CD4-positive, alpha-beta T cell treated with Interferon gamma for 1 hour (primary cell): Measurements from ENCODE around the gene HINFP.
"Not testable (repeated sequence)": the region's sequence is repeated elsewhere in the genome, so short reads cannot be mapped to it uniquely, and the experiment has no call there.

ENCODE experiments used
- DNase-seq: peaks from one replicate; pipeline ENCODE4 v3.0.0-alpha.2; 2020

Gene HINFP

DNA sequence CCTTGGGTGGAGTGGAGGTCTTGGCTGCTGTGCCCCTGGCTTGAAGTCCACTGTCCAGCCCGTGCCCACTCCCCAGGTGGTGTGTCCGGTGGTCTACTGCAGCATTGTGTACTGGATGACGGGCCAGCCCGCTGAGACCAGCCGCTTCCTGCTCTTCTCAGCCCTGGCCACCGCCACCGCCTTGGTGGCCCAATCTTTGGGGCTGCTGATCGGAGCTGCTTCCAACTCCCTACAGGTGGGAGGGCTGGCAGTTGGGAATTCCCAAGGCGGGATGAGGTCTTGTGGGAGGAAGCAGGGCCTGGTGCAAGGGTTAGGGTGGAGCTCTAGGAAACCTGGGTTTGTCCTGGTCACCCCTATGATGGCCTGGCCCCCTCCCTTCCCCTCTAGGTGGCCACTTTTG is 38.8 kb downstream of the HINFP start:
- DNase-seq = no peak

DNA sequence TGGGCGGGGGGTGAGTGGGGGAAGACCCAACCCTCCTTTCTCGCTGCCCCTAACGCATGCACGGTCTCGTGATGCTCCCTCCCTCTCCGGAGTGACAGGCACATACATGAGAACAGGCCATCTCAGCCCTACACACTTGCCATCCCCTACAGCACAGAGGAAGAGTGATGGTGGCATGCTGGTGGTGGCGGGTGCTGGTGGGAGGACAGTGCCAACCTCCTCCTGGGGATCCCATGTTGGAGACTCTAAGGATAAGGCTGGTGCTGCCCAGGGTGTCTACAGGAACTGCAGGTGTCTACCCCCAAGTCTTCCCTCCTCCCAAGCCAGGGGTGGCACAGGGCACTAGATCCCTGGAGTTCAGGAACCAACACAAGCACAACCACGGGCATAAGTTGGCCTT is 40.5 kb downstream of the HINFP start:
- no peak for DNase-seq

DNA sequence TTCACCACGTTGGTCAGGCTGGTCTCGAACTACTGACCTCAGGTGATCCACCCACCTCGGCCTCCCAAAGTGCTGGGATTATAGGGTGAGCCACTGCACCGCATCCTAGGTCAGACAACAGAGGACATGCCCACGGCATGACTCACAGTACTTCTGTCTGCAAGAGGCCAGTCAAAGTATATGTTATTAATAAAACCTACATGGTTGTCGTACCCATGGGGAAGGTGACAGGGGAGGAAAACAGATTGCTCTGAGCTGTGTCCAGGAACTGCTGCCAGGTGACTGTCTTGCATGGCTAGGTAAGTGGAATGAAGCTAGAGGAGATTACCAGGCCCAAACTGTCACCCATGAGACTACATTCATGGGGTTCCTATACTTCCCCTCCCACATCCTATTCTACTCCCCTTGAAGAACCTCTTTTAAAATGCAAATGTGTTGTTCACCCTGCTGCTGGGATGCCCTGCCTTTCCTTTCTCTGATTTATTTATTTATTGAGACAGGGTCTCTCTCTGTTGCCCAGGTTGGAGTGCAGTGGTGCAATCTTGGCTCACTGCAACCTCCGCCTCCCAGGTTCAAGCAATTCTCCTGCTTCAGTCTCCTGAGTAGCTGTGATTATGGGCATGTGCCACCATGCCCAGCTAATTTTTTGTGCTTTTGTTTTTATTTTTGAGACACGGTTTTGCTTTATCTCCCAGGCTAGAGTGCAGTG is 45.1 kb downstream of the HINFP start:
- DNase-seq = no peak

DNA sequence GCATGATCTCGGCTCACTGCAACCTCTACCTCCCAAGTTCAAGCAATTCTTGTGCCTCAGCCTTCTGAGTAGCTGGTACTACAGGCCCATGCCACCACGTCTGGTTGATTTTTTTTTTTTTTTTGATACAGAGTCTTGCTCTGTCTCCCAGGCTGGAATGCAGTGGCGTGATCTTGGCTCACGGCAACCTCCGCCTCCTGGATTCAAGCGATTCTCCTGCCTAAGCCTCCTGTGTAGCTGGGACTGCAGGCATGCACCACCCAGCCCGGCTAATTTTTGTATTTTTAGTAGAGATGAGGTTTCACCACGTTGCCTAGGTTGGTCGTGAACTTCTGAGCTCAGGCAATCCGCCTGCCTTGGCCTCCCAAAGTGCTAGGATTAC is 45.7 kb downstream of the HINFP start:
- DNase-seq = not testable (repeated sequence)

DNA sequence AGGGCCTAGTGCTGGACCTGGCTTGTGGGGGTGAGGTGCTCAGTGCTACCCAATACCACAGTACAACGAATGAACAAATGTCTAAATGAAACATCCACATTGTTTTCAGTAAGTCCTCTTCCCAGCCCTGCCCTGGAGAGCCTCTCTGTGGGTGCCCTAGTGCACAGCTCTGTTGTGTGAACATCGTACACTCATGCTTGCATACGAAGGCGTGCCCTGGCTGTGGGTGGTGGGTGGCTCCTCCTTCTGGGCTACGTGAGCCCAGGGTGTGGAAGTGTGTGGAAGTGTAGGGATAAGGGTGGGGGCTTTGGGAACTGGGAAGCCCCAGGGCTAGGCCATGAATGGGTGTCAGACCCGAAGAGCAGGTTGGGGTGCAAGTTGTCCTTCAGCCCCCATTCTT is 46.6 kb downstream of the HINFP start:
- no peak for DNase-seq

DNA sequence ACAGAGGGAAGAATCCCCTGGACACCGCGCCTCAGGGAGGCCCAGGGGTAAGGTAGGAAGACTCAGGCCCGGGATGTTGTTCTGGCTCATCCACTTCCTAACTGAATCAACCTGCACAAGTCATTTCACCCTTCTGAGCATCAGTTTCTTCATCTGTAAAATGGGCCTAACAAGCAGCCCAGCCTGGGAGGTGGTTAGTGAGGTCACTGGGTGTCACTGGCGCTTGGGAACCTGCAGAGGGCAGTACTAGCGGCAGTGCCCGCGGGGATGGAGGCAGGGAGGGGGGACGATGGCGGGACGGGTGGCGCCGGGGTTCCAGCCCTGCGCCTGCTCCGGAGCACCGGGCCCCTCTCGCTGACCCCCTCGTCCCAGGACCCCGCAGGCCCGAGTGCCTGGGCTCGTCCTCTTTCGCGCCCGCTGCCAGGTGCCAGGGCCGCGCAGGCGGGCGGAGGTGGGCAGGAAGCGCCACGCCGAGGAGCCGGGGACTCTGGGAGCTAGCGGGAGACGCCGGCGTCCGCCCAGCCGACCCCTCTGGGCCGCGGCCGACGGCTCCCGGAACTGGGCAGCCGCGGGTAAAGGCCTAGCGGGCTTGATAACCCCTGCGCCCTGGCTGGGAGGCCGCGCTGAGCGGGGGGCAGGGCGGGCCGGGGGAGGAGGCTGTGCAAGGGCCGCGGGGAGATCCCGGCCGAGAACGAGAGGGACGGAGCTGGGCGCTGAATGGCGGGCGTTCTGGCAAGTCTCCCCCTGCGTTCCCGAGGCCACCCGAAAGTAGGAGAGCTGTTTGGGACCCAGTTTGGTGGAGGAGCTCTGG is 47.3 kb downstream of the HINFP start, which contains the start of gene NLRX1:
Gene NLRX1 (plus strand): TSS at position 255 of the 811 bp plus-strand sequence. CDS start 2,679 bp downstream, outside the sequence.
- DNase-seq = peak; percentile 84

DNA sequence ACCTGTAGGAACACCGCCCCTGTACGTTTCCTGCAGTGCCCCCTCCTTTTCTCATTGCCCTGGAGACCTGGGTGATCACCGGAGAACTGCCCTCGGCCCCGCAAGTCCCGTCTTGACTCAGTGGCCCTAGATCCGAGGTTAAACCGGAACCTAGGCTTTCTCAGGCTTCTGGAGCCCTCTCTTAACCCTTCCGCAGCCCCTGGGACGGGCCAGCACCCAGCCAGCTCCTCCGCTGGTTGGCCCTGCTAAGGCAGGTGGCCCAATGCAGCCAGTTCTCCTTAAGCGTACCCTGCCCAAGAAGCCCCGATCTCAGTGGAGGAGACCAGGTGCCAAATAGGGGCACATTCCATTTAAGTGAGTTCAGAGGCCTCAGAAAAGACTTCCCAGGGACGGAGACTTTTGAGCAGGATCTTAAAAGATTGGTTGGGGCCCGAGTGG is 47.9 kb downstream of the HINFP start:
- DNase-seq = peak; percentile 13

DNA sequence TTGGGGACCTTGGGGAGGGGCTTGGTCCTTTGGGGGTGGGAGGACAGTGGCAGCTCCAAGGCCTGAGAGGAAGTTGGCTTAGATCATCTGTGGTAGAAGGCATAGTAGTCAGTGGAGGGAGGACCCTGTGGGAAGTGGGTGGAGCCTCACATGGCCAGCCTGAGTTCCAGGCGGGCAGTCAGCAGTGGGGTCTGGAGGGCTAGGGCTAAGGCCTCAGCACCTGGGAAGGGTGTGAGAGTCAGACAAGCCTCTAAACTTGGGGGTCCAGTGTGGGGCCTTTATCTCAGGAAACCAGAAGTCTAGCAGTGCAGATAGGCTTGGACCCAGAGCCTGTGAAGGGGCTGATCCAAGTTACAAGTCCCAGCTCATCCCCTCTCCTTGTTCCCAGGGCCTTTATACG is 51.1 kb downstream of the HINFP start:
- DNase-seq = peak; percentile 17

DNA sequence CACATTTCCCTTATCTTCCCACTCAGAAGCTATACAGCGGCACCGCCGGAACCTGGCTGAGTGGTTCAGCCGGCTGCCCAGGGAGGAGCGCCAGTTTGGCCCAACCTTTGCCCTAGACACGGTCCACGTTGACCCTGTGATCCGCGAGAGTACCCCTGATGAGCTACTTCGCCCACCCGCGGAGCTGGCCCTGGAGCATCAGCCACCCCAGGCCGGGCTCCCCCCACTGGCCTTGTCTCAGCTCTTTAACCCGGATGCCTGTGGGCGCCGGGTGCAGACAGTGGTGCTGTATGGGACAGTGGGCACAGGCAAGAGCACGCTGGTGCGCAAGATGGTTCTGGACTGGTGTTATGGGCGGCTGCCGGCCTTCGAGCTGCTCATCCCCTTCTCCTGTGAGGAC is 52.1 kb downstream of the HINFP start:
- no peak for DNase-seq

DNA sequence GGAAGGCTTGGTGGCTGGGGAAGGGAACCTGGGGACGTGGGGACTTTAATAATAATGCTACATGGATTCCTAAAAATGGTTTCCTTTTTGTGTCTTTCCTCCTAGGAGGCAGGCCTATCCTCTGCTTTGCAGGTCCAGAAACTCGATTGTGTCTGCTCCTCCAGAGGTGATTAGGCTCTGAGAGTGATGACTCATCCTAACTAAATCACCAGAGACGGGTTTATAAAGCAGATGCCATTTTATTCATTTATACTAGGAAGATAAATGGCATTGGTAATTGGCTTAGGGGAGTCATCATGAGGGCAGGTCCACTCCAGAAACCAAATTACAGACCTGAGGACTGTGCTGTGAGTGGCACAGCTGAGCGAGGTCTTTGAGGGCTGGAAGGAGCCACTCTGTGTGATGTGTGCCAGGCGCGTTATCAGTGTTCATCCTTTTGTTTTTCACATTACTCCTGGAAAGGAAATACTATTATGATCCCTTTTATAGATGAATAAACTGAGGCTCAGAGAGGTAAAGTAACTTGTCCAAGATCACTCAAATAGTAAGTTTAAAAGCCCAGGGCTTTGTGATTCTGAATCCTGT is 54.2 kb downstream of the HINFP start:
- DNase-seq = no peak

DNA sequence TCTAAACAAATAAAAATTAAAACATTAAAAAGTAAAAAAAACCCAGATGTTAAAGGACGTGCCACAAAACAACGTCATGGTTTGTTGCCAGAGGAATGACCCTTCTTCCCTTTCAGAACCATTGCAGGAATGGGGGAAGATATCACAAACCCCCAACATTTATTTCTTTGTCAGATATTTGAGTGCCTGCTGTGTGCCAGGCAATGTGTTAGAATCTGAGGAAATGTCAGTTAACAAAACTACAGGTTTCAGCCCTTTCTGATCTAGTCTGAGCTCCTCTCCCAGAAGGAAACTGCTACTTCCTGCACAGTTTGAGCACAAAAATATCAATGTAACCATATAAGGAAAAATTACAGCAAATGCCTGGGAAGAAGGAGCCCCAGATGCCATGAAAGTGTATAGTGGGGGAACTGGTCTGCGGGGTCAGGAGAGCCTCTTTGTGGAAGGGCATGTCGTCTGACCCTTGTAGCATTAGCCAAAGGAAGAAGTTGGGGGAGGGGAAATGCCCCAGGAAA is 56.8 kb downstream of the HINFP start:
- DNase-seq = no peak

DNA sequence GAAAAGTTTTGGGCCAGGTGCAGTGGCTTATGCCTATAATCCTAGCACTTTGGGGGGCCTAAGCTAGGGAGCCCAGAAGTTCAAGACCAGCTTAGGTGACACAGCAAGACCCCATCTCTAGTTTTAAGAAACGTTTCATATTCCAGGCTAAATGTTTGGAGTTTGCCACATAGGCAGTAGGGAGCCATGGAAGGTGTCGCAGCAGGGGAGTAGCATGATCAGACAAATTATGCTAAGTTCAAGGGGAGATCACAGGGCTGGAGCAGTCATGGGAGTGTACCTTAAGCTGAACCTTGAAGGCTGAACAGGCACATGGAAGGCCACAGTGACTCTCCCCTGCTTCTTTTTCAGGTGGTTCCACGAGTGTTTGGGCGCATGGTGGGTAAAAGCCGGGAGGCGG is 58.0 kb downstream of the HINFP start:
- no peak for DNase-seq

DNA sequence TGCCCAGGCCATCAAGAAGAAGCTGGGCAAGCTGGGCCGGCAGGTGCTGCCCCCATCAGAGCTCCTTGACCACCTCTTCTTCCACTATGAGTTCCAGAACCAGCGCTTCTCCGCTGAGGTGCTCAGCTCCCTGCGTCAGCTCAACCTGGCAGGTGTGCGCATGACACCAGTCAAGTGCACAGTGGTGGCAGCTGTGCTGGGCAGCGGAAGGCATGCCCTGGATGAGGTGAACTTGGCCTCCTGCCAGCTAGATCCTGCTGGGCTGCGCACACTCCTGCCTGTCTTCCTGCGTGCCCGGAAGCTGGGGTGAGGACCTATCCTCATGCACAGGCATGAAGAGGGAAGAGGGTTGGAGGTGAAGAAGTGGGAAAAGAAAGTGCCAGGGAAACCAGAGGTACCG is 58.6 kb downstream of the HINFP start:
- no peak for DNase-seq

DNA sequence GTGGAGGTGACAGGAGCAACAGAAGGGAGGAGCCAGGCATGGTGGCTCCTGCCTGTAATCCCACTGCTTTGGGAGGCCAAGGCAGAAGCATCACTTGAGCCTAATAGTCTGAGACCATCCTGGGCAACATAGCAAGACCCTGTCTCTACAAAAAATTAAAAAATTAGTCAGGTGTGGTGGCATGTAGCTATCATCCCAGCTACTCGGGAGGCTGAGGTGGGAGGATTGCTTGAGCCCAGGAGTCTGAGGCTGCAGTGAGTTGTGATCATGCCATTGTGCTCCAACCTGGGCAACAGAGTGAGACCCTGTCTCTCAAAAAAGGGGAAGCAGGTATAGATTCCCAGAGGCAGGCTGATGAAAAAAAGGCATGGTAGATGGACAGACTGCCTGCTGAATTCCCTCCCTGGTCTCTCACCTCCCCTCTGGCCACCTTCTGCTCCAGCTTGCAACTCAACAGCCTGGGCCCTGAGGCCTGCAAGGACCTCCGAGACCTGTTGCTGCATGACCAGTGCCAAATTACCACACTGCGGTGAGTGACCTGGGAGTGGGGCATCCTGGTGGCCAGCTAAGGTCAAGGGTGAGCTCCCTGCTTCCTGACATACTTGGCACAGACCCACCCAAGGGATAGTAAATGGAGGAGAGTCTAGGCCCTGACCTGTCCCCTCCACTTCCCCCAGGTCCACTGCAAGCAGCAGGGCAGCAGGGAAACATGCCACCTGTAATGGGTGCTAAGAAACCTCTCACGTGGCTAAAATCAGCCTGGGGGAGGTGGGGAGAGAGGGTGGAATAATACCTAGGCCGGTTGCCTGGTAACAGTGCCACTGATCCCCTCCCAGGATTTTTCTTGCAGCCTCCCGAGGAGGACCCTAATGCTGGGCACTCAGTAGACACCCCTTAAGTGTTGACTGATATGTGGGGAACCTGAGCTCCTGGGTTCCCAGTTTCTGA is 59.6 kb downstream of the HINFP start:
- DNase-seq = no peak

DNA sequence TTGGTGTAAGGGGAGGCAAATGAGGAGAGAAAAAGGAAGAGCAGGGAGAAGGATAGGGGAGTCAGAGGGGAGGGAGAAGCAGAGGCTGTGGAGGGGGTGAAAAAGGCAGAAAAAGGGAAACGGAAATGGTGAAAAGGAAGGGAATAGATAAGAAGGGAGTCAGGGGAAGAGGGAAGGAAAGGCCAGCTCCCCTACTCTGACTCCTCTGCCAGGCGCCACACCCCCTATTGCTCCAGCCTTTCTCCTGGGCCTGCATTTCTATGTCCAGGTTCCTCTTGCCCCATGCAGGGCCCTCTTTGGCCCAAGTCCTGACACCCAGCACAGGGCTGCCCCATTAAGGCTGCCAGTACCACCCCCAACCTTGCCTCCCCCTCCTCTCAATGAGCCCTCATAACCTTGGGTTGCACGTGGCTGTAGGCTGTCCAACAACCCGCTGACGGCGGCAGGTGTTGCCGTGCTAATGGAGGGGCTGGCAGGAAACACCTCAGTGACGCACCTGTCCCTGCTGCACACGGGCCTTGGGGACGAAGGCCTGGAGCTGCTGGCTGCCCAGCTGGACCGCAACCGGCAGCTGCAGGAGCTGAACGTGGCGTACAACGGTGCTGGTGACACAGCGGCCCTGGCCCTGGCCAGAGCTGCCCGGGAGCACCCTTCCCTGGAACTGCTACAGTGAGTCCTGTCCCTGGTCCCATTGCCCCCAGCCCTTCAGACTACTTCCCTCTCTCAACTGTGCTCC is 60.5 kb downstream of the HINFP start:
- DNase-seq = no peak

DNA sequence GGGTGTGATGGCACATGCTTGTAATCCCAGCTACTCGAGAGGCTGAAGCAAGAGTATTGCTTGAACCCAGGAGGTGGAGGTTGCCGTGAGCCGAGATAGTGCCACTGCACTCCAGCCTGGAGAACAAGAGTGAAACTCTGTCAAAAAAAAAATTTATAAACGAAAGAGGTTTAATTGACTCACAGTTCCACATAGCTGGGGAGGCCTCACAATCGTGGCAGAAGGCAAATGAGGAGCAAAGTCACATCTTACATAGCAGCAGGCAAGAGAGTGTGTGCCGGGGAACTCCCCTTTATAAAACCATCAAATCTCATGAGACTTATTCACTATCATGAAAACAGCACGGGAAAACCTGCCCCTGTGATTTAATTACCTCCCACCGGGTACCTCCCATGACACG is 63.0 kb downstream of the HINFP start:
- not testable (repeated sequence) for DNase-seq
